ENCODE data around the gene PARD3. TPM values are rescaled to one million over a fixed set of nuclear protein-coding genes. Genes with fewer than 3 reads are reported as not detected.
"Not testable (repeated sequence)": the region's sequence is repeated elsewhere in the genome, so short reads cannot be mapped to it uniquely, and the experiment has no call there.

The PARD3 gene
- total RNA-seq, 2 donors from 2014 or later, result 41.7 to 48.8 TPM

- intact Hi-C loops (cut with DNase I), result no loop called here
- no peaks in the 10 kb centered on the region for H3K27me3 ChIP-seq
- TF ChIP-seq CTCF (IDR thresholded peaks at IDR 0.05), result no peak
- no peak overlapping the region for H3K4me3 ChIP-seq
- H3K4me1 ChIP-seq, result no peaks in the 10 kb centered on the region
- H3K27ac ChIP-seq, result no peak overlapping the region
- H3K36me3 ChIP-seq, result no peaks in the 10 kb centered on the region
- no peak for DNase-seq
- H3K9ac ChIP-seq (ENCODE audit: low read depth in 2 of 2, low read length in 2 of 2), result no peak overlapping the region
- no peaks in the 10 kb centered on the region for H3K9me3 ChIP-seq
Measured at GRCh38 chr10:34746094-34746493, 69.0 kb downstream of the PARD3 start.

GRCh38 chr10:34745244-34745643 lies 69.9 kb downstream of the PARD3 start:
- Histone ChIP-seq H3K4me3 (no peak overlapping the region), H3K9ac (ENCODE audit: low read depth in 2 of 2, low read length in 2 of 2) (no peak overlapping the region), H3K27ac (no peak overlapping the region), H3K4me1 (no peaks in the 10 kb centered on the region), H3K36me3 (no peaks in the 10 kb centered on the region), H3K27me3 (no peaks in the 10 kb centered on the region), H3K9me3 (no peaks in the 10 kb centered on the region)
- no peak for TF ChIP-seq CTCF (IDR thresholded peaks at IDR 0.05)
- DNase-seq, result no peak
- intact Hi-C loops (cut with DNase I), result no loop called here

- intact Hi-C loops (cut with DNase I), result no loop called here
- Histone ChIP-seq H3K4me1 (peaks cover 3% of the 10 kb centered on the region), H3K27me3 (no peaks in the 10 kb centered on the region), H3K36me3 (no peaks in the 10 kb centered on the region), H3K9ac (ENCODE audit: low read depth in 2 of 2, low read length in 2 of 2) (no peak overlapping the region), H3K27ac (no peak overlapping the region), H3K4me3 (no peak overlapping the region), H3K9me3 (no peaks in the 10 kb centered on the region)
- TF ChIP-seq CTCF (IDR thresholded peaks at IDR 0.05), result no peak
- no peak for DNase-seq
Measured at GRCh38 chr10:34744590-34744989, 70.5 kb downstream of the PARD3 start.

- H3K4me1 ChIP-seq, result peaks cover 5% of the 10 kb centered on the region
- H3K27me3 ChIP-seq, result no peaks in the 10 kb centered on the region
- no peak overlapping the region for H3K4me3 ChIP-seq
- no peaks in the 10 kb centered on the region for H3K36me3 ChIP-seq
- H3K9ac ChIP-seq (ENCODE audit: low read depth in 2 of 2, low read length in 2 of 2), result no peak overlapping the region
- DNase-seq, result no peak
- intact Hi-C loops (cut with DNase I), result no loop called here
- TF ChIP-seq CTCF (IDR thresholded peaks at IDR 0.05), result no peak
- H3K9me3 ChIP-seq, result no peaks in the 10 kb centered on the region
- no peak overlapping the region for H3K27ac ChIP-seq
Measured at GRCh38 chr10:34743814-34744213, 71.3 kb downstream of the PARD3 start.

- Histone ChIP-seq H3K4me3 (no peak overlapping the region), H3K9ac (ENCODE audit: low read depth in 2 of 2, low read length in 2 of 2) (no peak overlapping the region), H3K9me3 (no peaks in the 10 kb centered on the region), H3K27me3 (no peaks in the 10 kb centered on the region), H3K4me1 (peaks cover 8% of the 10 kb centered on the region), H3K27ac (no peak overlapping the region), H3K36me3 (no peaks in the 10 kb centered on the region)
- TF ChIP-seq CTCF (IDR thresholded peaks at IDR 0.05), result no peak
- intact Hi-C loops (cut with DNase I), result no loop called here
- DNase-seq, result no peak
Measured at GRCh38 chr10:34742456-34742855, 72.6 kb downstream of the PARD3 start.

GRCh38 chr10:34741087-34741486 lies 74.0 kb downstream of the PARD3 start:
- H3K27me3 ChIP-seq; H3K9me3 ChIP-seq; H3K36me3 ChIP-seq; H3K27ac ChIP-seq; H3K4me1 ChIP-seq; H3K9ac ChIP-seq (ENCODE audit: low read depth in 2 of 2, low read length in 2 of 2); intact Hi-C loops (cut with DNase I); DNase-seq; H3K4me3 ChIP-seq: not testable (repeated sequence)

Data from colonic mucosa (tissue), 4 donors.